Activated CD4-positive, alpha-beta T cell treated with anti-CD3 and anti-CD28 coated beads, Interleukin-2, Interleukin-4, amounts not matched to agents 100 ng/mL and 50 ng/mL, durations not matched to agents 16 hours and 8 hours (primary cell): ENCODE data around the gene MZF1.
A peak's percentile ranks its signal among the peaks of the same experiment; 100 is the strongest.

ENCODE experiments used
- DNase-seq: peaks from one replicate; pipeline ENCODE4 v3.0.0-alpha.2; 2020; ENCODE audit warnings: low spot score

MZF1 gene

DNA sequence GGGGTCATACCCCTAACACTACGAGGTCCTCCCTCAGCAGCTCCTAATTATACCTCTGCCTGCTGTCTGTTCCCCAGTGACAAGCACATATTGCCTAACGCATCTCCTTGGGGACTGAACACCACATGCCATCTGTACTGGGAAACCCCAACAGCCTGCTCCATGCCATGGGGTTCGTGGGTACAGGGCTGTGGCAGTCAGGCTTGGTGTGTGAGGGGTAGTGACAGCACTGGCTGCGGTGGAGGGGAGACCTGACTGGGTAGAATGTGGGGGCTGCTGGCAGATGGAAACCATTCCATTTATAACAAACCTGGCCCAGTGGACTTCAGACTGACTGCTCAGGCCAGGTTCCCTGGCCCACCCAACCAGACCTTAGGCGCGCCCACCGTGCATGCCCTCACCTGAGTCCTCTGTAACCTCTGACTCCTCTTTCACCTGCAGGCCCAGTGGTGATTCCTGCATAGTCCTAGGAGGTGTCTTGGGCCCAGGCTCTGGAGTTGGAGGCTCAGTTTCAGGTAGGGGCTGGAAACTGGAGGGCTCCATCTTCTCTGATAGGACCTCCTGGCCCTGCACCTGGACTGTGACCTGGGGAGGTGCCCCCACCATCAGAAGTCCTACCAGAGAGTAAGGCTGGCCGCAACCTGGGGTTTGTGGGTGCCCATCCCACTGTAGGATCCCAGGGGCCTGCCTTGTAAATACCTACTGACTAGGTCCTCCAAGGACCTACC is 3.0 kb downstream of the MZF1 start:
- DNase-seq, result no peak

DNA sequence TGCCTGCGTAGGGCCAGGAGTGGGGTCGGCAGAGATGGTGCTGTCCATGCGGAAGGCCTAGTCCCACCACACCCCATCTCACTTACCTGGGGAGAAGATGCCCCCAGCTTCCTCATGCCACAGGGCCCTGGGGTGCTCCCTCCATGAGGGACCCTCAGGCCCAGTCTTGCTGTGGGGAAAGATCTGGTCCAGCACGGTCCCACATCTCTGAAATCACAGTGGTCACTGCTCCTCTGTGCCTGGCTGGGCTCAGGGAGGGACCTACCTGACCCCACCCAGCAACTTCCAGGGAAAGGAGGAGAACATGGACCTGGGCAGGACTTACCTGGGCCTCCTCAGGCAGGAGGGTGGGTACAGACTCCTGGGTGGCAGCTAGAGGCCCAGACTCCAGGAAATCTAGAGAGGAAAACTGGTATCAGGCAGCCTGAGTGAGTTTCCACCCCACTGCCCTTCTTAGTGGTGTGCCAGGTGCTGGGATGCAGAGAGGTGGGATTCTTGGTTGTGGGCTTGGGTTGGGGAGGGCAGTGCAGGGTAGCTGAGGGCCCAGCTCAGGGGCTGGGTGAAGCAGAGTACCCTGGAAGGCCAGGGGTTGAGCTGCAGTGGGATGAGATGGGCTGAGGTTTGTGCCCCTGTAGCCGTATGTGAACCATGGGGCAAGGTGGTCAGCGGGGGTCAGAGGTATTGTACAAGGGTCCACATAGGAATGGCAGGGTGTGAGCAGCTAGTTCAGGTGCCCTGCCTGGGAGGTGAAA is 3.8 kb downstream of the MZF1 start:
- DNase-seq, result no peak

DNA sequence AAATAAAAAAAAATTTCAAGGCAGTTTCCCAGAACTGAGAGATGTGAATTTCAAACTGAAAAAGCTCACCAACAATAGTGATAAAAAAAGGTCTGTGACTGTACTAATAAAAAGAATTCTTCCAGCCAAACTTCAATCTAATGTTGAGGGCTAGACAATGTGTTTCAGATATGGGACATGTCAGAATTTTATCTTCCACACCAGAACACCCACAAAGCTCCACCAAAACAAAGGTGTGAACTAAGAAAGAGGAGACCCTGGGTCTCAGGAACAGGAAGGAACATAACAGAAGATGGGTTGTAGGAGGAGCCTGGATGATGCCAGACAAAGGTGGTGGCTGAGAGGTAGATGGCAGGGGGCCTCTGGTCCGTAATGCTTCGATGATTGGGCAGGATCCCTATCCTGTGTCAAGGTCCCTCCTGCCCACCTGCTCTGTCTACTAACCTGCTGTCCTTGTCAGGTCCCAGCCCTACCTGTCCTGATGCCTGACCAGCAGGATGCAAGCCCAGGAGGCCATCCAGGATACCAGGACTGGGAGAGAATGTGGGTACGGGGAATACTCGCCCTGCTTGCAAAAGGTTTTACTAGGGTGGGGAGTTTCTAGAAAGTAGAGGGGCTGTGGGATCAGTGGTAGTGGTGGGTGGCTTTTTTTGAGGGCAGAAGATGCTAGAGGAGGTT is 4.5 kb downstream of the MZF1 start:
- DNase-seq, result no peak

DNA sequence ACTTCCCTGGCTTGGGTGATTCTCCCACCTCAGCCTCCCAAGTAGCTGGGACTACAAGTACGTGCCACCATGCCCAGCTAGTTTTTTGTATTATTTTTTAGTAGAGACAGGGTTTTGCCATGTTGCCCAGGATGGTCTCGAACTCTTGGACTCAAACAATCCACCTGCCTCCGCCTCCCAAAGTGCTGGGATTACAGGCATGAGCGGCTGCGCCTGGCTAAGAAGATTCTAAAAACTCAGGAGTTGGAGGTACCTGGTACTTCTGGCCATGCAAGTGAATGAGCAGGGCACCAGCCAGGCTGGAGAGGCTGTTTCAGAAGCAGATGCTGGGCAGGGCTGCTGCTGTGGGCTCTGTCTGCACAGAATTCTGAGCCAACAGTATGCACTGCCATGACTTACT is 6.1 kb downstream of the MZF1 start:
- DNase-seq, result no peak

DNA sequence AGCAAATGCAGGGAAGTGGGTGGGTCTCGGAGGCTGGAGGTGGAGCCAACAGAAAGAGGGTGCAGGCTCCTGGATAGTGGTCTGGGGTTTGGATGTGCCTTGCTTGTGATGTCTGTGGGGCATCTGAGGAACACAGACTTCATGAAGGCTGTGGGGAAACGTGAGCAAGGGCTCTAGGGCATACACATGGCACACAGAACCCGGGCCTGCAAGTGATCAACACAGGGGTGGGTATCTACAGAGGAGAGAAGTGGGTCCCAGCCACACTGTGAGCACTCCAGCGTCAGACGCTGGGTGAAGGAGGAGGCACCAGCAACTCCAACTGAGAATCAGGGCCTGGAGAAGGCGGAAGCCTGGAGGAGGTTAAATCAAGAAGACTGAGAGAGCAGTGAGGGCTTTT is 9.3 kb downstream of the MZF1 start:
- no peak for DNase-seq

DNA sequence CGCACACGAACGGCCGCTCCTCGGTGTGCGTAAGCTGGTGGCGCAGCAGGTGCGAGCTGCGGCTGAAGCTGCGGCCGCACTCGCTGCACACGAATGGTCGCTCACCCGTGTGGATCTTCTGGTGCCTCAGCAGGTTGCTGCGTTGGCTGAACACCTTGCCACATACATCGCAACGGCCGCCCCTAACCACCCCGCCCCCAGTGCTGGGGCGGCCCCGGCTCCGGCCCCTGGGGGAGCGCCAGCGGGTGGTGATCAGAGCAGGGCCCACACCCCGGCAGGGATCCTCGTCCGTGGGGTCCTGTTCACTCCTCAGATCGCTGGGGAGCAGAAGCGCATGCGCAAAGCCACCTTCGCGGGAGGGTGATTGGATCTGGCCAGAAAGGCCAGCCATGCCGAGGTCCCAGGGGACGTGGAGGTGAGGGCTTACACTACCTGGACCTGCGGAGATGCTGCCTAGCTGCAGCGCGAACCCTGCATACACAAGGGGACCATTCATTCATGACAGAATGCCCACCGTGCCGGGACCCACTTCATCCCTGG is 10.0 kb downstream of the MZF1 start:
- no peak for DNase-seq

DNA sequence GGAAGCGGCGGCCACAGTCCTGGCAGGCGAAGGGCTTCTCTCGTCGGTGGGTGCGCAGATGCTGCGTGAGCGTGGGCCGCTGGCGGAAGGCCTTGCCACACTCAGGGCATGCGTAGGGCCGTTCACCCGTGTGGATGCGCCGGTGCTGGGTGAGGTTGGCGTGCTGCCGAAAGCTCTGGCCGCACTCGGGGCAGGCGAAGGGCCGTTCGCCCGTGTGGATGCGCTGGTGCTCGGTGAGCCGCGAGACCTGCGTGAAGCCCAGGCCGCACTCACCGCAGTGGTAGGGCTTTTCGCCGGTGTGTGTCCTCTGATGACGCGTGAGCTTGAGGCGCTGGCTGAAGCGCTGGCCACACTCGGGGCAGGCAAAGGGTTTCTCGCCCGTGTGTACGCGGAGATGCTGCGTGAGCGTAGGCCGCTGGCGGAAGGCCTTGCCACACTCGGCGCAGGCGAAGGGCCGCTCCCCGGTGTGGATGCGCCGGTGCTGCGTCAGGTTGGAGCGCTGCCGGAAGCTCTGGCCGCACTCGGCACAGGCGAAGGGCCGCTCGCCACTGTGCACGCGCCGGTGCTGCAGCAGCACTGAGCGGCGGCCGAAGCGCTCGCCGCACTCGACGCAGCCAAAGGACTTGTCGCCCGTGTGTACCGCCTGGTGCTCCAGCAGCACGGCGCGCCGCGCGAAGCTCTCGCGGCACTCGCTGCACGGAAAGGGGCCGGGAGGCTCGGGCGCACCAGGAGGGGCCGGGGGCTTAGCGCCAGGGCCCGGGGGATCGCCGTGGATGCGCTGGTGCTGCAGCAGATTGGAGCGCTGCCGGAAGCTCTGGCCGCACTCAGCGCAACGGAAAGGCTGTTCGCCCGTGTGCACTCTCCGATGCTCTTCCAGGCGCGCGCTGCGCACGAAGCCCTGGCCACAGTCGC is 10.8 kb downstream of the MZF1 start:
- peak; percentile 51 for DNase-seq

DNA sequence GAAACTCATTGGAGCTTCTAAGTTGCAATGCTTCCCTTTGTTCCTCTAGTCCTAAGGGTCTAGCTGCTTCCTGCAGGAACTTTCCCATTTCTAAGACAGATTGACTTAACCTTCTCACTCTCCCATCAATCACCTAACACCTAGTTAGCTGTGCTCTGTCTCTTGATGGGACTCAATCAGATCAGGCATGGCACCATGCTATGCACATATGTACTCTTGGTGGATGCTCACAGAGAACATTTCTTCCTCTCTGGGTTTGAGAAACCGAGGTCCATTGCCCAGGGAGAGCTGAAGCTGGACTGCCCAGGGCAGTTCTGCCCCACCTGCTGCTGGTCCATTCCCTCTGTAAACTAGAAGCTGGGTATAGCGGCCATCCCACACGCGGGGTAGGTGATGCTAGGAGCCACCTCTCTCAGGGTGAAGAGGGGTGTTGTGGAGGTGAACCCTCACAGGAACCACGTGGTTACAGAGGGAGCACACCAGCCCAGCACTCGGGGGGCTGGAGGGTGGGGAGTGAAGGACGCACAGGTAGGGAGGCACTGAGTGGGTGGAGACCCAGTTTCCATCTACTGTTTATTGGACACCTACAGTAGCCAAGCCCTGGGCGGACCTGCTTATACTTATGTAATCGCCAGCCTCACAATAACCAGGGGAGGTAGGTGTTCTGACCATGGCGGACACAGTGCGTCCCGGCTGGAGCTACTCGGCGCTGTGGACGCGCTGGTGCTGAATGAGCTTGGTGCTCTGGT is 11.6 kb downstream of the MZF1 start:
- no peak for DNase-seq

DNA sequence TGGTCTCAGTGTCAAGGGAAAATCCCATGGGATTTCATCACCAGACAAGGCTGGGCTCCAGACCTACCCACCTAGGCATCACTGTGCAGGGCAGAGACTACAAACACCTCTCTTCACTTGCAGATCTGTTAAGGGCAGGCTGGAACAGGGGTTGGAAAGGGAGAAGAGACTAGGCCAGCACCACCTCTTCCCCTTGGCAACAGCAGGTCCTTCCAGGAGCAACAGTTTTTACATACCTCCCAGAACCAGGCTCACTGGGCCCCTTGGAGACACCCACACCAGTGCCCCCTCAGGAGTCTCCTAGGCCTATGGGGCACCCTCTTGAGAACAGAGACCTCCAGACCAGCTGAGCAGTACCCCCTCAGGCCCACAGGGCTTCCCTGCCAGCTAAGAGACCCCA is 12.2 kb downstream of the MZF1 start:
- DNase-seq, result no peak

DNA sequence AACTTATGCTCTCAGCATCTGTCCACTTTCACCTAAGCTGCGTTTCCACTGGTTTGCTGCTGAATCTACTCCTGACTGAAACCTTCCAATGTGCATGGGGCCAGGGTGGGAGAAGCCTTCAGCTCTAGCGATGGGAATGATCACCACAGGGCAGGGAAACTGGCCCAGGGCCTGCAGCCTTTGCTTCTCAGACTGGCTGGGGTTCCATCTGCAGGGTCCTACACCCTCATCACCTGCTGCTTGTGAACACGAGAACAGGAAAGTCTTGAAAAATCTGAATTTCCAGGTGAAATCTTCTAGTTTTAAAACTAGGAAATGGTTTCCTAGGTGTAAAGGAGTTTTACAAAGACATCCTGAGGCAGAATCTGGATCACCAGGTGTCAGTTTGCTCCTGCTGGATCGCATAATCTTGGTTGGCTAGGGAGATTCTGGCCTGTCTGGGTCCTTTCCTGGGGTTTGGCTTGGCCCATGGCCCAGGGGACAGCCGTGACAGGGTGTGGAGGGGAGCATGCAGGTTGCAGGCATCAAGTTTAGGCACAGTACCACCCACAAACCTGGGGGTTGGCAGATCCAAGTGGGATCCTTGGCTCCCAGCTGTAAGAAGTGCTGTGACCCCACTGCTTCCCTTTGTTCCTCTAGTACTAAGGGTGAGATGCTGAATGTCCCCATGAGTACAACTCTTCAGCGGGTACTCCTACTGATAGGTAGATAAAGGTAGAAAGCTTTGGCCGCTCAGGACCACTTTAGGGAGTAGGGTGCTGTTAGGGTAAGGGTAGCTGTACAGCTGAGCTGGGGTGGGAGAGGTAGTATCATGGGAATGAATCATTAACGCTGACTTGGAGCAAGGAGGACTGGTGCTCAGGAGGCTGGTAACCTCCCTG is 12.9 kb downstream of the MZF1 start:
- DNase-seq, result no peak

DNA sequence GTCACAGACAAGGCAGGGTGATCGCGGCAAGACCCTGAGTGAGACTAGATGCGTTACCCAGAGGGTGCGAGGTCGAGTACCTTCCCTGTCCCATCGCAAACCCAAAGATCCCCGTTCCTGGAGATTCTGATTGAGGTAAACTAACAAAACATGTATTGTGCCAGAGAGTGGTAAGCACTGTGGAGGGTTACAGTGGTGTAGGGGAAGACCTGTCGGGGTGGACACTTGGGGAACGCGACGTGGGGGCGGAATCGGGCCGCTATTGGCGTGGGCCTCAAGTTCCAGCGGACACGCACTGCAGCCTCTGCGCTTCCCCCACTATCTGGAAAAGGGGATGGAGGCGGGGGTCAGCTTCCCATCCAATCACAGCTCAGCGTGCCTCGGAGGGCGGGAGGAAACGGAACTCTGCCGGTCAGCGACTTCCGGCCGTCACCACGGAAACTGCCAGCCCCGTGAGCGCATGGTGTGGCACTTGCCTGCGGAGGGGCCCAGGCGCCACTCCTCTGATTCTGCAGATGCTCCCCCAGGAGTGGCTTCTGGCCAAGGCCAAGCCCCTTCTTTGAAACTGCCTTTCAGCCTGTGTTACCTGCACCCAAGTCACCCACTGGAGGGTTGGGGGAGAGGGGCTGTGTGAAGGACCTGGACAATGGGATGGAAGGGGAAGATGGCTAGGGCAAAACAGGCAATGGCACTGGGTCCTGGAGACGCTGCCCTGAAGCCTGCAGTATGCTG is 13.7 kb downstream of the MZF1 start:
- peak; percentile 92 for DNase-seq

DNA sequence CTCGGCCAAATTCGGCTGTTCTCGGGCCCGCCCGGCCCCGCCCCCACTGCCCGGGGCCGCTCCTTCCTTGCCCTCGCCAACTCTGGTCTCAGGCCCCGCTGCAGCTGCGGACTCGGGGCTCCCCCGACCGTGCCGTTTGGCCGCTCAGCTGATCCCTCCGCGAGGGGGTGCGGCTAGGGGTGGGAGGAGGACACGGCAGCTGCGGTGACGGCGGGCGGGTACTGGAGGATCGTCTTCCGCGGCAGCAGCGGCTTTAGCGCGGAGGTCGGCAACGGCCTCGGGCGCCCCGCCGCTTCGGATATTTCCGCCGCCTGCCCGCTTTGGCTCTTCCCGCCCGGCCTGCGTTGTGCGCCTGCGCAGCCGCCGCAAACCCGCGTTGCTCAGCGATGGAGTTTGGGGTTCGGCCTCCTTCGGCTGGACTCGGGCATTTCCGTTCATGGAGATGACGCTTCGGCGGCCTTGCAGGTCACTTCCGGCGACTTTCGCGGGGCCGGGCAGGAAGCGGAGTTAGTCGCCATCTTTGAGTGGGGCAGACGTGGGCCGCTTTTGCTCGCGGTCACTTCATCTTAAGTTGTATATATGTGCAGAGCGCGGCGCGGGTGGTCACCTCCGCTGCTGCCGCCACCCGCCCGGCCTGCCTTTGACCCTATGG is 14.4 kb downstream of the MZF1 start:
- peak; percentile 100 for DNase-seq

DNA sequence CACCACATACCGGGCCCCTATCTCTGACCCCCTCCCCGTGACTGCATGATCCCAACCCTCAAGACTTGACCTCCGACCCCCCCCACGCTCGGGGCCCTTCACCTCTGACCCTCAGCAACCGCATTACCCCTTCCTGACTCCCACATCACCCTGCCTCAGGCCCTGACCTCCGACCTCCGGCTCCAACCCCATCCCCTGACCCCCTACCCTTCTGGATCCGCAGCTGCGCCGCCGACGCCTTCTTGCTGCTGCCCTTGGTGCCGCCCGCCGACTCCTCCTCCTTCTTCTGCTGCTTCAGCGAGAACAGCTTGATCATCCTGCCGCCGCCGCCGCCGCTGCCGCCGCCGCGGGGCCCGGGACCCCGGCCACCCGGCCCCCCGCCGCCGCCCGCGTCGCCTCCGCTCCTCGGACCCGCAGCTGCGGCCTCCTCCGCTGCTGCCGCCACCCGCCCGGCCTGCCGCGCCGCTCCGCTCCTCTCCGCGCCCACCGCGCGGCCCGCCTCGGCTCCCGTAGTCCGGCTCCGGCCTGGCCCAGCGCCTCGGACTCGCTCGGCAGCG is 15.0 kb downstream of the MZF1 start, which contains the start of gene UBE2M:
UBE2M (minus strand) TSS at position 546 of the 557 bp plus-strand sequence; CDS start at position 316, 230 bp downstream.
- no peak for DNase-seq

DNA sequence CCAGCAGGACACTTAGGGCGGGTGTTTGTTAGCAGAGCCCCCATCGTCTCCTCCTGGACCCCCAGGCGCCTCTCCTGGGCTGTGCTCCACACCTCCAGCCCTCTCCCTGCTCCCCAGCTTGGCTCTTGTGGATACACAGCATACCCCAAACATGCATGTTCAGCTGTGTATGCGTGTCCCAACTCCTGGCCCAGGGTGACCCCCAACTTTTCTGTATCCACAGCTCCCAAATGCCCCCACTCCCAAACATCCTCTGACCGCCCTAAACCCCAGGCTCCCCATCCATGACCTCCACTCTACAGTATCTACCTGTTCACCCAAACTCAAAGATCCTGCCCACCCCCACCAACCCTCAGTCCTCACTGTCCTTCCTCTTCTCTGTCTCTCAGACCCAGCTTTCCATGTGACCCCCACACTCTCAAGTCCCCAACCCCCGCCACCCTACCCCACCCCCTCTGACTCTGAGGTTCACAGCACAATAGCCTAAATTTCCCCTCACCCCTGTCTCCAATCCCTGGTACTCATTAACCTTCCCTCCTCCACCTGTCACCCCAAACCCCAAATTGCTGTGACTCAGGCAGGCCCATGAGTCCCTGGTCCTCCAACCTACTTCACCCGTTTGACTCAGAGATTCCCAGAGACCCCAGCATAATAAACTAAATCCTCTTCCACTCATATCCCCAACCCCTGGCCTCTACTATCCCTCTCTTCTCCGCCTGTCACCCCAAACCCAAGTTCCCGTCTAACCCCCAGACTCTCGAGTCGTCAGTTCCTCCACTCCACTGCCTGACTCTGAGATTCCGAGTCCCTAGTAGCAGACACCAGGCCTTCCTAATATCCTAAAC is 15.7 kb downstream of the MZF1 start:
- no peak for DNase-seq

DNA sequence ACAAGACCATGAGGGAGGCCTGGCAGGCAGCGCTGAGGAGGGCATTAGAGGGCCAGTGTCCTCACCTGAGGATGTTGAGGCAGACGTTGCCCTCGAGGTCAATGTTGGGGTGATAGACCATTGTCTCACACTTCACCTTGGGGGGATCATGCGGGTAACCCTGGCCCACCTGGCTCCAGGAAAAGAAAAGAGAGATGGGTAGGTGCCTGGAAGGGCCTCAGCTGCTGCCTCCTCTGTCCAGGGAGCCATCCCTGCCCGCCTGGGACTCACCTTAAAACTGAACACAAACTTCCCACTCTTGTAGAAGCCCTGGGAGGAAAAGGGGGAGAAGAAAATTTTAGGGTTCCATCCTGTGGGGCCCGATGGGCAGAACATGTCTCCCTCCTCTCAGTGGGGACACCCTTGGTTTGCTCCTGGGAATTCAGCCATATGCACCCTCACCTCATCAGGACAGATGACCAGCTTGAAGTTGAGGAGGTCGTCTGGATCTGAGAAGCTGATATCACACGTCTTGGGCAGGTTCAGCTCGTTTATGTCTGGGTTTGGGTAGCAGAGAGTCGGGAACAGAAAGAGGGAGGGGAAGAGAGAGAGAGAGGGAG is 16.4 kb downstream of the MZF1 start:
- DNase-seq, result no peak

DNA sequence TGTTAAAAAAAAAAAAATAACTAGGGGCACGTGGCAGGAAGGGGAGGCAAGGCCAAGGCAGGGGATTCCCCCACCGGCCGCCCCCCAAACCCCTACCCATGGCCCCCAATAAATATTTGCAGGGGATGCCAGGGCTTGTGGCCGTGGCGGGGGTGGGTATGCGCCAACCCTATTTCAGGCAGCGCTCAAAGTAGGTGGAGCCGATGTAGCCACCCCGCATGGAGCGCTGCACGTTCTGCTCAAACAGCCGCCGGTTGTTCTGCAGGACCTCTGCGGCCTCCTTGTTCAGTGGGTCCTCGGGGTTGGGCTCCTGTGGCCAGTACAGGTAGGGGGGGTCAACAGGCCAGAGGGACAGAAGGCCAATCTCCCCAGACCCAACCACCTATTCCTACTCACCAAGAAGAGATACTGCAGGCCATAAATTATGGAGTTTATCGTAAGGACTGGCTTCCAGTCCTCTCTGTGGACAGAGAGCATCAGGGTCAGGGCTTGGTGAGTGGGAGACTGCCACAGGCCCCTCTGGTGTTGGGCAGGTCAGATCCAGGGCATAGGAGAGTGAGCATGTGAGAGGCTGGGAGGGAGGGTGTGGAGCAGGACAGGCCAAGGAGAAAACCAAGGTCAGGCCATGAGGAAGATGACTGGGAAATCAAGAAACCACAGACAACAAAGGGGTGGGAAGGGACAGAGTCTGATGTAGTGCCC is 17.1 kb downstream of the MZF1 start:
- no peak for DNase-seq
